Choroid plexus epithelial cell (primary cell): Measurements from ENCODE around the gene PRSS2.

Experiments
- DNase-seq: peaks from one replicate; pipeline ENCODE4 v3.0.0-alpha.2; 2010; ENCODE audit warnings: low read depth
- H3K4me3 ChIP-seq: 2 replicates; pipeline ENCODE4 v1.5.1; 2011; ENCODE audit warnings: low read depth, mild to moderate bottlenecking, control low read depth, low read length, moderate library complexity
- CTCF ChIP-seq: conservative IDR thresholded peaks from 2 replicates; pipeline ENCODE4 v1.5.1; 2011; ENCODE audit warnings: low read depth, mild to moderate bottlenecking, control low read depth, inconsistent platforms, low read length, moderate library complexity

Gene PRSS2

DNA sequence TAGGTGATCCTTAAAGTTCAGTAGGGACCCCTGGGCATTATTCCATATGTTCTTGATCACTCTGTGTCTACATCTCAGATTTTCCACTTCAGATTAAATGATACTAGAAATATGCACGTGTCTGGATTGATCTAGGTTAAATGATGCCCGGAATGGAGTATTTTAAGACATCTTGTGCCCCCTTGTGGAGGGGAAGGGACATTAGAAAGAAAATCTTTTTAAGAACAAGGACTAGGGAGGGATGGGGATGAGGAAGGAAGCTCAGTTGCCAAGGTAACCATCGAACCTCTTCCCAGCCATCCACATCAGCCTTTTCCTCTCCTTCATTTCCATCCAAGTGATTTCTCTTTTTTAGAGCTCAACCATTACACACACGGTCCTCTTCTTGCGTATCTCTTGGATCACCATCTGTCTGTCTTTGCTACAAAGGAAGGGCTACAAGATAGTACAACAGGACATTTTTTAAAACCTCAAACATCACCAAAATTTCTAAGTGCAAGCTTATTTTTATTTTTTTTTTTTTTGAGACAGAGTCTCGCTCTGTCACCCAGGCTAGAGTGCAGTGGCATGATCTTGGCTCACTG lies 40.5 kb downstream of the PRSS2 start:
- peak; percentile 70 for TF ChIP-seq CTCF
- H3K4me3 ChIP-seq, result no peak overlapping the region
- DNase-seq, result peak; percentile 71

DNA sequence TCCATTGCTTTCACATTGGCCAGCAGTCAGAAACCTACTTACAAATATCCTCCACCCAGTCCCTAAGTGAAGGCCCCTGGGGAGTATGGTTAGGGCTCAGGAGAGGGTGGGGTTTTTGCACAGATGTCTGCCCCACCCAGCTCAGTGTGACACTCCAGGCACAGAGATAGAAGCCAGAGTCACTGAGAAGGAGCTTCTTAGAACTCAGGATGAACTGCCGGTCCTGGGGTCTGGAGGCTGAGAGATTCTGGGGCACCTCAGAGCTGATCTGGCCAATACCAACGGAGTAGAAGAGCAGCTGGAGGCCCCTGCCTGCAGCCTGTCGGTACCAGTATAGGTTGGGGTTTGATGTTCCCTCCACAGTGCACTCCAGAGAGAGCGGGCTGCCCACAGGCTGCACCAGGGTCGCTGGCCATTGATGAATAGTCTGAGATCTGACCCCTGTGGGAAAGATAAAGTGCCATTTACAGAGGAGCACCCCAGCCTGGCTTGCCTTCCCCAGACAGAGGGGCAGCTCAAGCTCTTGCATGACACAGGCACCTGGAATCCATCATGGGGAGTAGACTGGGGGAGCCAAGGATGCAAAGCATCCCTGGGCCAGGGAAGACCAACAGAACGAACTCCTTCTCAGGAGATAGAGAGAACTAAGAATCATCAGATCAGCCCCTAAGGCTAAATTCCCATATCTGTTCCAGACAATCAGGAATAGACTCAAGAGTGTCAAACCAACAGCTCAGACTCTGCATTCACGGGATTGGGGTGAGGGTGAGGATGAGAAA lies 41.9 kb downstream of the PRSS2 start:
- H3K4me3 ChIP-seq, result no peak overlapping the region
- DNase-seq, result no peak
- TF ChIP-seq CTCF, result no peak

DNA sequence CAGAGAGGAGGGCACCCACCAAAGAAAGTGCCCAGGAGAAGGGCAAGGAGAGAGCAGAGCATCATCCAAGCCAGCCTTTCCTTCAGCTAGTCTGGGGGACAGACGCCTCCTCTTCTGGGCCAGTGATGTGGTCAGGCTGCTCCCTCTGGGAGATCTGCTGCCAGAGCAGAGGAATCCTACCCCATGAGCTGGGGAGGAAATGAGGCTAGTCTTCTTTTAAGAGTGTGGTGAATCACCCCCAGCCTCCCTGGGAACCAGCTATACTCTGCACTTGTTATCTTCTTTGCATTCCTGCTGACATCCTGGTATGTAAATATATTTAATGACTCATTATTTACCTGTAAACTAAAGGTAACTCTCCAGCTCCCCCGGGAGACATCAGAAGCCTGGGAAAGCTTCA lies 42.5 kb downstream of the PRSS2 start:
- DNase-seq, result peak; percentile 83
- TF ChIP-seq CTCF, result no peak

GRCh38 chr7:142813699-142814098 lies 42.9 kb downstream of the PRSS2 start:
- no peak overlapping the region for H3K4me3 ChIP-seq
- DNase-seq, result no peak
- no peak for TF ChIP-seq CTCF

More for the DNA sequence above, 42.5 kb downstream of the PRSS2 start:
- H3K4me3 ChIP-seq, result no peak overlapping the region

DNA sequence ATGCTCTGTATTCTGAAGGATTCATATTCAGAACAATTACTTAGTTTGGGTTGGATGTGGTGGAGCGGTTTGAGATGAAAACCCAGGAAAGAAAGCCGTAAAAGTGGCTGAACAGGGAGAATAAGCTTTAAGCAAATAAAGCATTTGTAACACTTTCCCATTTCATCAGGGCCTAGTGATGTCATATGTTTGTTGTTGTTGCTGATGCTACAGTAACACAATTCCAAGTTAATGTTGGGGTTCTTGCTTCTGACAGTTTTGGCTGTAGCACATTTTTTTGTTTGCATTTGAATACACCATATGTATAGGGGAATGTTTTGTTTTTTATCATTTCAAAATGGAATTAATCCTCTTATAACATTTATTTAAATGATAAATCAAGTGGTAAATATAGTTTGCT lies 43.7 kb downstream of the PRSS2 start:
- DNase-seq, result no peak
- TF ChIP-seq CTCF, result no peak
- H3K4me3 ChIP-seq, result no peak overlapping the region

DNA sequence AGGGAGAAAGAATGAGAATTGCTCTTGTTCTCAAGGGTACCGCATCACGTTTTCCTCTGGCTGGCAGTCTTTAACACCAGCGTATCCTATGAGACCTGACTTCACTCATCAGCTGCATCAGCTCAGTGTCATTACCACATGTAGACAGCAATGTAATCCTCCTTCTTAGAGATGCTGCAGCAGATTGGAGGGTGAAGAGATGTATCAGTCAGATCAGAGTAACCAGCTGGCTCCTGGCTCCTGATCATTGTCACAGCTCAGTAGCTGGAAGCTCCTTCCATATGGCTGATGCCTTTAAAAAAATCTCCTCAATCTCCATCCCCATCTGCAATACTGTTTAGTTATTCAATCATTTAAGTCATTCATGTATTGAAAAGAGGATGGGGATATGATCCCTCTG lies 44.4 kb downstream of the PRSS2 start:
- H3K4me3 ChIP-seq, result no peak overlapping the region
- no peak for TF ChIP-seq CTCF
- DNase-seq, result no peak

GRCh38 chr7:142817506-142817905 lies 46.7 kb downstream of the PRSS2 start:
- no peak for TF ChIP-seq CTCF
- DNase-seq, result no peak
- H3K4me3 ChIP-seq, result no peak overlapping the region
